Gastroesophageal sphincter (tissue), 3 donors: ENCODE measurements around the gene GPR84.

ENCODE experiments used
- CTCF ChIP-seq, 4 experiments: fragments of 200-600 bp in 2 of 4; fragments of 450-650 bp in 2 of 4; sonication (generic) in 1 of 4; IDR thresholded peaks; one replicate each; pipeline ENCODE4 v1.5.1; 2017 to 2019; ENCODE audit warnings: antibody characterized with exemption in 4 of 4, mild to moderate bottlenecking in 2 of 4, moderate library complexity in 2 of 4
- POLR2A ChIP-seq, 2 donors: fragments of 450-650 bp; IDR thresholded peaks; one replicate each; pipeline ENCODE4 v1.6.1; 2017; ENCODE audit warnings: antibody characterized with exemption in 2 of 2, mild to moderate bottlenecking in 2 of 2, moderate library complexity in 1 of 2
- POLR2AphosphoS5 ChIP-seq: sonication (generic); formaldehyde crosslinking; IDR thresholded peaks from one replicate; pipeline ENCODE4 v1.6.1; 2017; ENCODE audit warnings: antibody characterized with exemption

- TF ChIP-seq POLR2A (IDR thresholded peaks at IDR 0.05) (no peak), CTCF (IDR thresholded peaks at IDR 0.05) (no peak), POLR2AphosphoS5 (no peak)
Measured at GRCh38 chr12:54349679-54350078, 14.6 kb downstream of the GPR84 start.
